Measurements from ENCODE around the gene SOD3. TPM values are rescaled to one million over a fixed set of nuclear protein-coding genes. Genes with fewer than 3 reads are reported as not detected.

Gene SOD3
- total and polyA plus RNA-seq, 4 donors = 35.7 to 101 (median 53.9) TPM

- H3K4me3 ChIP-seq = no peak overlapping the region
- H3K27me3 ChIP-seq (ENCODE audit: control insufficient read depth in 3 of 3, insufficient read depth in 3 of 3, low read length in 2 of 3) = no peaks in the 10 kb centered on the region
- H3K9ac ChIP-seq (ENCODE audit: insufficient read depth in 1 of 2, low read length in 2 of 2) = no peak overlapping the region
- WGBS, 2 donors = 59 to 83% methylated on average over 2 of the region's 2 CpGs
- peaks cover 0 to 28% (median 4%) of the 10 kb centered on the region in 5 donors for H3K4me1 ChIP-seq (ENCODE audit: control insufficient read depth in 5 of 5, insufficient read depth in 5 of 5, low read length in 5 of 5)
- TF ChIP-seq CTCF (IDR thresholded peaks at IDR 0.05; ENCODE audit: control extremely low read depth, extremely low read depth) = no peak
- no peak for DNase-seq
- peak; percentile 9 for ATAC-seq (ENCODE audit: insufficient read depth, low FRiP score)
- H3K36me3 ChIP-seq (ENCODE audit: control insufficient read depth in 4 of 4, insufficient read depth in 4 of 4, low read length in 4 of 4) = no peaks in the 10 kb centered on the region
- H3K9me3 ChIP-seq (ENCODE audit: control insufficient read depth in 4 of 4, insufficient read depth in 3 of 4, low read length in 3 of 4) = no peaks in the 10 kb centered on the region
- no peak overlapping the region for H3K27ac ChIP-seq (ENCODE audit: low read depth in 1 of 2, low read length in 1 of 2)
These were observed 20.3 kb upstream of the SOD3 start for GRCh38 chr4:24775032-24775605.

GRCh38 chr4:24775750-24776149 is 19.6 kb upstream of the SOD3 start:
- H3K9ac ChIP-seq (ENCODE audit: insufficient read depth in 1 of 2, low read length in 2 of 2) = no peak overlapping the region
- DNase-seq = no peak
- H3K27ac ChIP-seq (ENCODE audit: low read depth in 1 of 2, low read length in 1 of 2) = no peak overlapping the region
- ATAC-seq (ENCODE audit: insufficient read depth, low FRiP score) = no peak
- no peak for TF ChIP-seq CTCF (IDR thresholded peaks at IDR 0.05; ENCODE audit: control extremely low read depth, extremely low read depth)
- peaks cover 0 to 32% (median 6%) of the 10 kb centered on the region in 5 donors for H3K4me1 ChIP-seq (ENCODE audit: control insufficient read depth in 5 of 5, insufficient read depth in 5 of 5, low read length in 5 of 5)
- 75 to 77% methylated on average over 3 of the region's 3 CpGs for WGBS, 2 donors
- no peaks in the 10 kb centered on the region for H3K36me3 ChIP-seq (ENCODE audit: control insufficient read depth in 4 of 4, insufficient read depth in 4 of 4, low read length in 4 of 4)
- H3K9me3 ChIP-seq (ENCODE audit: control insufficient read depth in 4 of 4, insufficient read depth in 3 of 4, low read length in 3 of 4) = no peaks in the 10 kb centered on the region
- H3K4me3 ChIP-seq = no peak overlapping the region
- no peaks in the 10 kb centered on the region for H3K27me3 ChIP-seq (ENCODE audit: control insufficient read depth in 3 of 3, insufficient read depth in 3 of 3, low read length in 2 of 3)

GRCh38 chr4:24777536-24778463 is 17.6 kb upstream of the SOD3 start:
- no peaks in the 10 kb centered on the region for H3K9me3 ChIP-seq (ENCODE audit: control insufficient read depth in 4 of 4, insufficient read depth in 3 of 4, low read length in 3 of 4)
- H3K4me3 ChIP-seq = no peak overlapping the region
- no peaks in the 10 kb centered on the region for H3K27me3 ChIP-seq (ENCODE audit: control insufficient read depth in 3 of 3, insufficient read depth in 3 of 3, low read length in 2 of 3)
- H3K4me1 ChIP-seq (ENCODE audit: control insufficient read depth in 5 of 5, insufficient read depth in 5 of 5, low read length in 5 of 5) = peaks cover 2 to 29% (median 13%) of the 10 kb centered on the region in 5 donors
- WGBS, 2 donors = 64 to 68% methylated on average over 11 of the region's 11 CpGs
- H3K36me3 ChIP-seq (ENCODE audit: control insufficient read depth in 4 of 4, insufficient read depth in 4 of 4, low read length in 4 of 4) = no peaks in the 10 kb centered on the region
- DNase-seq = peak in 1 of 3 donors; percentile 29
- ATAC-seq (ENCODE audit: insufficient read depth, low FRiP score) = no peak
- TF ChIP-seq CTCF (IDR thresholded peaks at IDR 0.05; ENCODE audit: control extremely low read depth, extremely low read depth) = no peak
- no peak overlapping the region for H3K9ac ChIP-seq (ENCODE audit: insufficient read depth in 1 of 2, low read length in 2 of 2)
- no peak overlapping the region for H3K27ac ChIP-seq (ENCODE audit: low read depth in 1 of 2, low read length in 1 of 2)
